SK-N-SH (cell line): ENCODE results near the gene HFE. TPM values are rescaled to one million over a fixed set of nuclear protein-coding genes. Genes with fewer than 3 reads are reported as not detected.

Source experiments
- CTCF ChIA-PET: fragments of 300-600, 350-600 bp; formaldehyde crosslinking; extraction: SDS; loops from one replicate; lab custom pipeline; 2021; lab: Yijun Ruan, JAX
- POLR2A ChIA-PET: fragments of 350-600 bp; sonication (Branson Sonifier 250); formaldehyde crosslinking; extraction: SDS; loops from one replicate; lab custom pipeline; 2020; ENCODE audit warnings: antibody characterized with exemption, inconsistent platforms; lab: Yijun Ruan, JAX
- DNase-seq: peaks from one replicate; pipeline ENCODE4 v3.0.0; 2012
- H2AFZ ChIP-seq: fragments of 200-600 bp; sonication (generic); 2 replicates; pipeline ENCODE4 v1.8.1; 2016; ENCODE audit warnings: antibody characterized with exemption, mild to moderate bottlenecking, low read depth
- H3F3A ChIP-seq: fragments of 200-600 bp; sonication (generic); replicated peaks from 2 replicates; pipeline ENCODE3; 2016; ENCODE audit warnings: antibody characterized with exemption, mild to moderate bottlenecking; ENCODE audit not compliant: insufficient read depth
- H3K27ac ChIP-seq, 2 experiments: fragments of 200-500 bp in 1 of 2; fragments of 200-600 bp in 1 of 2; sonication (Bioruptor generic) in 1 of 2; sonication (generic), shearing (Covaris generic) in 1 of 2; 2 replicates each; pipeline versions ENCODE4 v1.5.1 to v1.6.1; 2014 to 2016; ENCODE audit warnings: low read depth in 2 of 2, inconsistent platforms in 1 of 2, low read length in 1 of 2, mild to moderate bottlenecking in 1 of 2, mixed read lengths in 1 of 2
- H3K27me3 ChIP-seq: fragments of 200-600 bp; sonication (generic), shearing (Covaris generic); 2 replicates; pipeline ENCODE4 v1.6.1; 2016; ENCODE audit warnings: mixed run types; ENCODE audit not compliant: insufficient read depth
- H3K36me3 ChIP-seq, 2 experiments: fragments of 200-500 bp in 1 of 2; fragments of 200-600 bp in 1 of 2; sonication (Bioruptor generic) in 1 of 2; sonication (generic) in 1 of 2; replicated peaks in 1 of 2; 2 replicates each; pipeline versions ENCODE3 to v1.5.1; 2014 to 2016; ENCODE audit warnings: low read length in 1 of 2, mild to moderate bottlenecking in 1 of 2; ENCODE audit not compliant: insufficient read depth in 2 of 2, control insufficient read depth in 1 of 2
- H3K4me1 ChIP-seq, 2 experiments: fragments of 200-500 bp in 1 of 2; fragments of 200-600 bp in 1 of 2; sonication (Bioruptor generic) in 1 of 2; sonication (generic), shearing (Covaris generic) in 1 of 2; 2 replicates each; pipeline versions ENCODE4 v1.5.1 to v1.6.1; 2014 to 2016; ENCODE audit warnings: low read depth in 1 of 2, low read length in 1 of 2, mixed run types in 1 of 2; ENCODE audit not compliant: insufficient read depth in 2 of 2, control insufficient read depth in 1 of 2
- H3K4me2 ChIP-seq: fragments of 200-600 bp; sonication (generic), shearing (Covaris generic); 2 replicates; pipeline ENCODE4 v1.6.1; 2017; ENCODE audit warnings: mixed run types
- H3K4me3 ChIP-seq, 2 experiments: fragments of 200-500 bp in 1 of 2; fragments of 200-600 bp in 1 of 2; sonication (Bioruptor generic) in 1 of 2; sonication (generic), shearing (Covaris generic) in 1 of 2; 2 replicates each; pipeline versions ENCODE4 v1.5.1 to v1.8.1; 2014 to 2016; ENCODE audit warnings: low read depth in 2 of 2, inconsistent platforms in 1 of 2, low read length in 1 of 2, mild to moderate bottlenecking in 1 of 2, mixed read lengths in 1 of 2, moderate library complexity in 1 of 2
- H3K79me2 ChIP-seq: fragments of 200-600 bp; sonication (generic); 2 replicates; pipeline ENCODE4 v1.8.1; 2017; ENCODE audit warnings: mild to moderate bottlenecking; ENCODE audit not compliant: insufficient read depth
- H3K9ac ChIP-seq: fragments of 200-600 bp; sonication (generic); 2 replicates; pipeline ENCODE4 v1.6.1; 2017; ENCODE audit warnings: mixed run types
- H3K9me2 ChIP-seq: fragments of 200-600 bp; sonication (generic); 2 replicates; pipeline ENCODE4 v1.6.1; 2017; ENCODE audit warnings: mixed run types
- H3K9me3 ChIP-seq: fragments of 200-600 bp; sonication (generic); 2 replicates; pipeline ENCODE4 v1.6.1; 2017; ENCODE audit warnings: mixed run types, mild to moderate bottlenecking, moderate library complexity
- H4K20me1 ChIP-seq: fragments of 200-600 bp; sonication (generic); 2 replicates; pipeline ENCODE4 v1.6.1; 2017; ENCODE audit warnings: mild to moderate bottlenecking, mixed run types; ENCODE audit not compliant: insufficient read depth
- CHD2 ChIP-seq: fragments of 150-350 bp; IDR thresholded peaks from 2 replicates; pipeline ENCODE4 v1.6.1; 2018; ENCODE audit warnings: low read length; ENCODE audit not compliant: partially characterized antibody
- EP300 ChIP-seq, 2 experiments: IDR thresholded peaks; 2 replicates each; pipeline versions ENCODE4 v1.4.0 to v1.6.1; 2012; ENCODE audit warnings: borderline replicate concordance in 1 of 2, low read depth in 1 of 2, low read length in 1 of 2
- FOSL2 ChIP-seq: IDR thresholded peaks from 2 replicates; pipeline ENCODE4 v1.4.0; 2012; ENCODE audit warnings: low read depth, mild to moderate bottlenecking, moderate library complexity, borderline replicate concordance
- FOXJ3 ChIP-seq: sonication (generic); formaldehyde crosslinking; IDR thresholded peaks from 2 replicates; pipeline ENCODE4 v1.5.1; 2020; ENCODE audit warnings: mild to moderate bottlenecking, missing genetic modification reagents
- IRF3 ChIP-seq: fragments of 150-350 bp; IDR thresholded peaks from 2 replicates; pipeline ENCODE4 v1.6.1; 2016; ENCODE audit warnings: mild to moderate bottlenecking, low read depth, low read length
- JUND ChIP-seq: IDR thresholded peaks from 2 replicates; pipeline ENCODE4 v1.4.0; 2012
- MEF2A ChIP-seq: IDR thresholded peaks from 2 replicates; pipeline ENCODE4 v1.4.0; 2012; ENCODE audit warnings: low read depth, borderline replicate concordance
- PBX3 ChIP-seq: IDR thresholded peaks from 2 replicates; pipeline ENCODE4; 2012
- REST ChIP-seq: IDR thresholded peaks from 2 replicates; pipeline ENCODE4 v1.6.1; 2012; ENCODE audit warnings: mild to moderate bottlenecking, low read depth, low read length, moderate library complexity
- RFX5 ChIP-seq: IDR thresholded peaks from 2 replicates; pipeline ENCODE4 v1.6.1; 2012; ENCODE audit warnings: mild to moderate bottlenecking, improper control_type of control experiment, low read length
- TEAD4 ChIP-seq: IDR thresholded peaks from 2 replicates; pipeline ENCODE4 v1.4.0; 2012; ENCODE audit warnings: mild to moderate bottlenecking, borderline replicate concordance; ENCODE audit not compliant: insufficient read depth
- USF2 ChIP-seq: fragments of 150-350 bp; IDR thresholded peaks from 2 replicates; pipeline ENCODE4 v1.6.1; 2017; ENCODE audit warnings: antibody characterized with exemption, low read length, low read depth, borderline replicate concordance
- ZBTB33 ChIP-seq: IDR thresholded peaks from 2 replicates; pipeline ENCODE4 v1.4.0; 2012; ENCODE audit warnings: low read depth, borderline replicate concordance
- WGBS: methylation state at CpG from one replicate; pipeline ENCODE4 v1.1.6; 2017; ENCODE audit warnings: low lambda C conversion rate; 5-methylcytosine and 5-hydroxymethylcytosine counted together
- polyA plus RNA-seq, 3 experiments: library from polyadenylated mRNA; depleted of rRNA; stranded (reverse); fragments of >200 nt; gene quantifications; 2 replicates each; pipeline ENCODE4 v1.2.3, GENCODE V29; 2012

The HFE gene
- polyA plus RNA-seq, 1 of the 3 experiments (the other 2 are of a cell fraction): not detected

- no peak overlapping the region for H3K4me2 ChIP-seq
- no peak overlapping the region for H3K4me3 ChIP-seq
- no peaks in the 10 kb centered on the region for H3K4me1 ChIP-seq
- H3K27me3 ChIP-seq: no peaks in the 10 kb centered on the region
- no peaks in the 10 kb centered on the region for H3K79me2 ChIP-seq
- TF ChIP-seq JUND (no peak), FOSL2 (no peak)
- no peak overlapping the region for H3K9ac ChIP-seq
- H3F3A ChIP-seq: no peaks in the 10 kb centered on the region
- H3K9me3 ChIP-seq: no peaks in the 10 kb centered on the region
- no peak overlapping the region for H3K27ac ChIP-seq
- ChIA-PET POLR2A (no interaction called here), CTCF (interaction anchor here (1.2 to 20.2 kb wide), 2 partner anchors 14 to 28 kb away, joined by 3 to 660 read pairs; partner anchors contain the start of gene HFE)
- H2AFZ ChIP-seq: no peak overlapping the region
- H4K20me1 ChIP-seq: no peaks in the 10 kb centered on the region
- 67% methylated on average over 4 of the region's 4 CpGs for WGBS
- DNase-seq: no peak
- H3K36me3 ChIP-seq: no peaks in the 10 kb centered on the region
- no peaks in the 10 kb centered on the region for H3K9me2 ChIP-seq
Measured at GRCh38 chr6:26067367-26067766, 19.9 kb upstream of the HFE start.

- no peaks in the 10 kb centered on the region for H3K27me3 ChIP-seq
- POLR2A ChIA-PET: no interaction called here
- no peak overlapping the region for H2AFZ ChIP-seq
- no peaks in the 10 kb centered on the region for H3F3A ChIP-seq
- H3K4me1 ChIP-seq: no peaks in the 10 kb centered on the region
- no peaks in the 10 kb centered on the region for H3K9me3 ChIP-seq
- H3K27ac ChIP-seq: no peak overlapping the region
- H3K9me2 ChIP-seq: no peaks in the 10 kb centered on the region
- 73% methylated on average over 2 of the region's 2 CpGs for WGBS
- no peaks in the 10 kb centered on the region for H3K36me3 ChIP-seq
- no peaks in the 10 kb centered on the region for H3K79me2 ChIP-seq
- no peak overlapping the region for H3K4me2 ChIP-seq
- CTCF ChIA-PET: interaction anchor here (20.2 kb wide), 1 partner anchor 27 kb away, joined by 660 read pairs; the partner anchor contains the start of gene HFE
- DNase-seq: no peak
- H4K20me1 ChIP-seq: no peaks in the 10 kb centered on the region
- TF ChIP-seq REST (no peak), FOSL2 (no peak), CHD2 (no peak), IRF3 (no peak), USF2 (no peak), EP300 (IDR thresholded peaks at IDR 0.05; ENCODE audit: borderline replicate concordance in 1 of 2, low read depth in 1 of 2, low read length in 1 of 2) (no peak), FOXJ3 (CRISPR knock-in tag) (no peak), PBX3 (no peak), RFX5 (no peak), ZBTB33 (no peak), TEAD4 (no peak), MEF2A (no peak)
- TF ChIP-seq, all 33 proteins: peak for 0
- H3K4me3 ChIP-seq: no peak overlapping the region
- H3K9ac ChIP-seq: no peak overlapping the region
Measured at GRCh38 chr6:26068036-26068435, 19.2 kb upstream of the HFE start.
